Mesenchymal stem cell (in vitro differentiated cells and primary cell): ENCODE data around the gene DSTN.

ENCODE experiments used
- DNase-seq: peaks from one replicate; pipeline ENCODE4 v3.0.0-alpha.2; 2013
- H2AFZ ChIP-seq: one replicate; pipeline ENCODE4 v1.6.1; 2013; ENCODE audit warnings: low read depth, mild to moderate bottlenecking, control low read depth, inconsistent platforms, low read length, moderate library complexity
- H2AK5ac ChIP-seq: 2 replicates; pipeline ENCODE4 v1.6.1; 2013; ENCODE audit warnings: low read length, moderate library complexity, mild to moderate bottlenecking, inconsistent platforms; ENCODE audit not compliant: severe bottlenecking
- H2BK120ac ChIP-seq: one replicate; pipeline ENCODE4 v1.6.1; 2013; ENCODE audit warnings: low read depth, mild to moderate bottlenecking, inconsistent platforms, low read length, moderate library complexity
- H2BK12ac ChIP-seq, 2 experiments: one replicate each; pipeline ENCODE4 v1.6.1; 2013; ENCODE audit warnings: inconsistent platforms in 2 of 2, low read length in 2 of 2, mild to moderate bottlenecking in 2 of 2, moderate library complexity in 2 of 2, control low read depth in 1 of 2
- H2BK15ac ChIP-seq: one replicate; pipeline ENCODE4 v1.6.1; 2013; ENCODE audit warnings: mild to moderate bottlenecking, low read depth, inconsistent platforms; ENCODE audit not compliant: poor library complexity, severe bottlenecking
- H2BK5ac ChIP-seq: 2 replicates; pipeline ENCODE4 v1.6.1; 2013; ENCODE audit warnings: low read depth, mild to moderate bottlenecking, low read length, control low read depth, inconsistent platforms; ENCODE audit not compliant: poor library complexity, severe bottlenecking
- H3K14ac ChIP-seq, 2 experiments: one replicate each; pipeline ENCODE4 v1.6.1; 2013; ENCODE audit warnings: inconsistent platforms in 2 of 2, low read length in 2 of 2, control low read depth in 1 of 2, mild to moderate bottlenecking in 1 of 2, moderate library complexity in 1 of 2
- H3K18ac ChIP-seq, 2 experiments: one replicate each; pipeline ENCODE4 v1.6.1; 2013; ENCODE audit warnings: inconsistent platforms in 2 of 2, low read length in 2 of 2, control low read depth in 1 of 2, low read depth in 1 of 2, mild to moderate bottlenecking in 1 of 2
- H3K23ac ChIP-seq, 2 experiments: one replicate each; pipeline ENCODE4 v1.6.1; 2013; ENCODE audit warnings: inconsistent platforms in 2 of 2, low read length in 2 of 2, mild to moderate bottlenecking in 2 of 2, moderate library complexity in 2 of 2, control low read depth in 1 of 2
- H3K27ac ChIP-seq: 2 replicates; pipeline ENCODE4 v1.5.1; 2013; ENCODE audit warnings: mild to moderate bottlenecking, moderate library complexity, low read length, control low read depth, inconsistent platforms; ENCODE audit not compliant: poor library complexity, severe bottlenecking
- H3K27me3 ChIP-seq, 2 experiments: 2 replicates each; pipeline versions ENCODE4 v1.6.1 to v1.7.0; 2013; ENCODE audit warnings: low read length in 2 of 2, mild to moderate bottlenecking in 2 of 2, moderate library complexity in 2 of 2, control low read depth in 1 of 2, inconsistent platforms in 1 of 2; ENCODE audit not compliant: control insufficient read depth in 1 of 2, insufficient read depth in 1 of 2
- H3K36me3 ChIP-seq, 2 experiments: 2 replicates each; pipeline versions ENCODE4 v1.6.1 to v1.7.0; 2013; ENCODE audit warnings: low read length in 2 of 2, control low read depth in 1 of 2, inconsistent platforms in 1 of 2, low read depth in 1 of 2, mild to moderate bottlenecking in 1 of 2; ENCODE audit not compliant: insufficient read depth in 2 of 2, control insufficient read depth in 1 of 2
- H3K4ac ChIP-seq, 2 experiments: one replicate each; pipeline ENCODE4 v1.6.1; 2013; ENCODE audit warnings: inconsistent platforms in 2 of 2, low read length in 2 of 2, mild to moderate bottlenecking in 2 of 2, moderate library complexity in 2 of 2, control low read depth in 1 of 2, low read depth in 1 of 2
- H3K4me1 ChIP-seq: 2 replicates; pipeline ENCODE4 v1.6.1; 2013; ENCODE audit warnings: low read depth, low read length, control low read depth; ENCODE audit not compliant: control insufficient read depth, insufficient read depth
- H3K4me2 ChIP-seq: 2 replicates; pipeline ENCODE4 v1.6.1; 2013; ENCODE audit warnings: low read length, mild to moderate bottlenecking, inconsistent platforms; ENCODE audit not compliant: poor library complexity, severe bottlenecking
- H3K4me3 ChIP-seq, 2 experiments: 2 replicates each; pipeline versions ENCODE4 v1.5.1 to v1.7.0; 2013; ENCODE audit warnings: low read length in 2 of 2, mild to moderate bottlenecking in 2 of 2, control low read depth in 1 of 2, low read depth in 1 of 2; ENCODE audit not compliant: insufficient read depth in 1 of 2
- H3K79me1 ChIP-seq: replicated peaks from 2 replicates; pipeline ENCODE4 v1.6.1; 2013; ENCODE audit warnings: mild to moderate bottlenecking, control low read depth, low read length, inconsistent platforms; ENCODE audit not compliant: poor library complexity, severe bottlenecking
- H3K9ac ChIP-seq: 2 replicates; pipeline ENCODE4 v1.7.0; 2013; ENCODE audit warnings: mild to moderate bottlenecking, low read length, moderate library complexity
- H3K9me3 ChIP-seq: 2 replicates; pipeline ENCODE4 v1.7.0; 2013; ENCODE audit warnings: mild to moderate bottlenecking, low read length; ENCODE audit not compliant: control insufficient read depth
- H4K8ac ChIP-seq: one replicate; pipeline ENCODE4 v1.6.1; 2013; ENCODE audit warnings: inconsistent platforms, mild to moderate bottlenecking, low read length, moderate library complexity
- H4K91ac ChIP-seq: one replicate; pipeline ENCODE4 v1.6.1; 2013; ENCODE audit warnings: mild to moderate bottlenecking, low read length, inconsistent platforms
- WGBS: methylation state at CpG from one replicate; pipeline ENCODE4 v1.1.7; 2013; ENCODE audit warnings: mixed read lengths; 5-methylcytosine and 5-hydroxymethylcytosine counted together

The DSTN gene

GRCh38 chr20:17556837-17557674 is 12.8 kb upstream of the DSTN start:
- Histone ChIP-seq H2AK5ac (peak overlapping the region; percentile 84), H4K8ac (peak overlapping the region; percentile 89), H3K27me3 (no peaks in the 10 kb centered on the region), H3K4me1 (peaks cover 16% of the 10 kb centered on the region), H2BK120ac (peak overlapping the region; percentile 69), H3K9ac (peak overlapping the region; percentile 92), H3K79me1 (peaks cover 10% of the 10 kb centered on the region), H3K4me3 (peak overlapping the region in 1 of 2 experiments; percentile 52), H3K14ac (peak overlapping the region in 1 of 2 experiments; percentile 78), H3K27ac (peak overlapping the region; percentile 99), H3K18ac (peak overlapping the region; percentile 26 to 79), H3K23ac (no peak overlapping the region), H2BK15ac (peak overlapping the region; percentile 41), H2BK5ac (peak overlapping the region; percentile 15), H3K36me3 (no peaks in the 10 kb centered on the region), H3K9me3 (no peaks in the 10 kb centered on the region), H2BK12ac (peak overlapping the region; percentile 34 to 97), H3K4ac (peak overlapping the region; percentile 71 to 73), H3K4me2 (peak overlapping the region; percentile 26), H4K91ac (peak overlapping the region; percentile 88), H2AFZ (no peak overlapping the region)
- WGBS: 70% methylated on average over 10 of the region's 11 CpGs
- DNase-seq: no peak

DNA sequence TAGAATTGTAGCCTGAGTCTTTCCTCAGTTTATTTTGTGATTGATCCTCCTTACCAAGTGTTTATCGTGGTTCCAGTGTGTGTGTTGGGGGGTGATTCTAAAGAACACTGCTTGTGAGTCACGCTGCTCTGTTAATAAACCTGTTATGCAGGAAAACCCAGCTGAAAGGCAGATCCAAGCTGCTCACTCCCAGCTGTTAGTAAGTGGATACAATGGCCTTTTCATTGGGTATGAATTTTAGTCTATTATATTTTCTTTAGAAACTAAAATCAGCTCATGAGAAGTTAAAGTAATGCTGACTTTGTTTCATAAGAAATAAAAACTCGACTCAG is 12.2 kb upstream of the DSTN start:
- peak overlapping the region in 1 of 2 experiments; percentile 52 for H3K4me3 ChIP-seq
- peak overlapping the region; percentile 92 for H3K9ac ChIP-seq
- peak overlapping the region; percentile 26 for H3K4me2 ChIP-seq
- peak; percentile 92 for DNase-seq
- peak overlapping the region; percentile 69 for H2BK120ac ChIP-seq
- peak overlapping the region; percentile 26 to 79 for H3K18ac ChIP-seq
- H3K14ac ChIP-seq: no peak overlapping the region
- peaks cover 16% of the 10 kb centered on the region for H3K4me1 ChIP-seq
- peaks cover 8% of the 10 kb centered on the region for H3K79me1 ChIP-seq
- peak overlapping the region; percentile 15 for H2BK5ac ChIP-seq
- peak overlapping the region; percentile 84 for H2AK5ac ChIP-seq
- H3K23ac ChIP-seq: no peak overlapping the region
- no peaks in the 10 kb centered on the region for H3K36me3 ChIP-seq
- no peak overlapping the region for H2BK15ac ChIP-seq
- H3K9me3 ChIP-seq: no peaks in the 10 kb centered on the region
- H3K27ac ChIP-seq: peak overlapping the region; percentile 99
- no peak overlapping the region for H2AFZ ChIP-seq
- H3K4ac ChIP-seq: peak overlapping the region; percentile 71 to 73
- H4K8ac ChIP-seq: no peak overlapping the region
- H2BK12ac ChIP-seq: peak overlapping the region; percentile 34 to 97
- WGBS: 0% methylated on average over 2 of the region's 3 CpGs
- peak overlapping the region; percentile 78 for H4K91ac ChIP-seq
- H3K27me3 ChIP-seq: no peaks in the 10 kb centered on the region

GRCh38 chr20:17558154-17558940 is 11.5 kb upstream of the DSTN start:
- 13% methylated on average over 6 of the region's 7 CpGs for WGBS
- peak overlapping the region in 1 of 2 experiments; percentile 73 for H3K4ac ChIP-seq
- peak overlapping the region; percentile 44 for H4K91ac ChIP-seq

GRCh38 chr20:17558941-17559304 is 11.0 kb upstream of the DSTN start:
- Histone ChIP-seq H3K4me1 (peaks cover 19% of the 10 kb centered on the region), H3K27ac (peak overlapping the region; percentile 99), H3K27me3 (no peaks in the 10 kb centered on the region), H3K36me3 (no peaks in the 10 kb centered on the region), H3K4me2 (no peak overlapping the region), H3K9me3 (no peaks in the 10 kb centered on the region), H3K4me3 (peak overlapping the region in 1 of 2 experiments; percentile 52), H2BK15ac (no peak overlapping the region), H3K4ac (peak overlapping the region in 1 of 2 experiments; percentile 83), H3K14ac (no peak overlapping the region), H3K23ac (no peak overlapping the region), H2AFZ (no peak overlapping the region), H2BK12ac (no peak overlapping the region), H4K91ac (no peak overlapping the region), H3K9ac (peak overlapping the region; percentile 92), H2AK5ac (no peak overlapping the region), H3K79me1 (peaks cover 8% of the 10 kb centered on the region), H4K8ac (no peak overlapping the region), H3K18ac (no peak overlapping the region), H2BK120ac (peak overlapping the region; percentile 76), H2BK5ac (no peak overlapping the region)
- DNase-seq: no peak
- WGBS: 36% methylated on average over 1 of the region's 1 CpG

More at GRCh38 chr20:17558154-17558940, 11.5 kb upstream of the DSTN start:
- peaks cover 8% of the 10 kb centered on the region for H3K79me1 ChIP-seq
- H3K18ac ChIP-seq: peak overlapping the region; percentile 63 to 81
- no peaks in the 10 kb centered on the region for H3K27me3 ChIP-seq
- H3K23ac ChIP-seq: no peak overlapping the region
- H4K8ac ChIP-seq: peak overlapping the region; percentile 45
- peak overlapping the region; percentile 92 for H3K9ac ChIP-seq
- no peak overlapping the region for H2BK120ac ChIP-seq
- H3K36me3 ChIP-seq: no peaks in the 10 kb centered on the region
- no peak overlapping the region for H2BK15ac ChIP-seq
- H2BK12ac ChIP-seq: no peak overlapping the region
- no peak overlapping the region for H2AFZ ChIP-seq
- H3K9me3 ChIP-seq: no peaks in the 10 kb centered on the region
- peak; percentile 99 for DNase-seq
- peaks cover 16% of the 10 kb centered on the region for H3K4me1 ChIP-seq
- H3K4me2 ChIP-seq: peak overlapping the region; percentile 46
- H3K14ac ChIP-seq: no peak overlapping the region
- no peak overlapping the region for H2AK5ac ChIP-seq
- no peak overlapping the region for H2BK5ac ChIP-seq
- peak overlapping the region; percentile 99 for H3K27ac ChIP-seq
- H3K4me3 ChIP-seq: peak overlapping the region; percentile 29 to 52
